ENCODE data around the gene MYO1F. TPM values are rescaled to one million over a fixed set of nuclear protein-coding genes. Genes with fewer than 3 reads are reported as not detected.

MYO1F gene
- total RNA-seq, 1 donor, result 1.3 TPM

- H3K4me3 ChIP-seq (ENCODE audit: low read depth, low read length), result no peak overlapping the region
- no peak for TF ChIP-seq CTCF (IDR thresholded peaks at IDR 0.05; ENCODE audit: insufficient read depth, low read depth, low read length)
- no peak for DNase-seq (ENCODE audit: low read depth)
These were observed 102.2 kb downstream of the MYO1F start for GRCh38 chr19:8475005-8475404.

GRCh38 chr19:8473648-8474476 is 103.4 kb downstream of the MYO1F start:
- H3K4me3 ChIP-seq (ENCODE audit: low read depth, low read length), result no peak overlapping the region
- no peak for DNase-seq (ENCODE audit: low read depth)
- TF ChIP-seq CTCF (IDR thresholded peaks at IDR 0.05; ENCODE audit: insufficient read depth, low read depth, low read length), result no peak

Other genes starting within 250 kb of the MYO1F start
- gene KANK3, start 234.2 kb downstream of the MYO1F start, total RNA-seq, result under 0.01 and 0.64 TPM in 2 replicates
- gene ANGPTL4, start 213.3 kb downstream of the MYO1F start, total RNA-seq, result 0.64 and 1.3 TPM in 2 replicates
- gene RAB11B, start 187.1 kb downstream of the MYO1F start, total RNA-seq, result 27.6 and 27.7 TPM in 2 replicates
- gene MARCHF2, start 164.1 kb downstream of the MYO1F start, total RNA-seq, result 51.8 and 70.9 TPM in 2 replicates
- gene HNRNPM, start 132.5 kb downstream of the MYO1F start, total RNA-seq, result 41.9 and 49.0 TPM in 2 replicates
- under 0.01 TPM in 1 of 2 replicates, not detected in the other for gene PRAM1, start 74.8 kb downstream of the MYO1F start, total RNA-seq
- gene ZNF414, start 63.3 kb downstream of the MYO1F start, total RNA-seq, result 5.2 and 6.4 TPM in 2 replicates
- gene ADAMTS10, start 33.3 kb upstream of the MYO1F start, total RNA-seq, result 7.3 and 19.3 TPM in 2 replicates
- gene NFILZ, start 53.2 kb upstream of the MYO1F start, total RNA-seq, result not detected in 2 replicates
- not detected in 2 replicates for gene ACTL9, start 121.4 kb upstream of the MYO1F start, total RNA-seq
- gene OR2Z1, start 144.2 kb upstream of the MYO1F start, total RNA-seq, result not detected in 2 replicates

Data from fibroblast of villous mesenchyme (primary cell).